GM18858 (cell line): ENCODE measurements around the gene FBF1.
"Not testable (repeated sequence)": the region's sequence is repeated elsewhere in the genome, so short reads cannot be mapped to it uniquely, and the experiment has no call there.

Experiments used
- ATAC-seq: cut with Tn5 transposase; IDR thresholded peaks from one replicate; pipeline ENCODE4 v1.9.1; 2021; ENCODE audit not compliant: unreplicated experiment

Gene FBF1

DNA sequence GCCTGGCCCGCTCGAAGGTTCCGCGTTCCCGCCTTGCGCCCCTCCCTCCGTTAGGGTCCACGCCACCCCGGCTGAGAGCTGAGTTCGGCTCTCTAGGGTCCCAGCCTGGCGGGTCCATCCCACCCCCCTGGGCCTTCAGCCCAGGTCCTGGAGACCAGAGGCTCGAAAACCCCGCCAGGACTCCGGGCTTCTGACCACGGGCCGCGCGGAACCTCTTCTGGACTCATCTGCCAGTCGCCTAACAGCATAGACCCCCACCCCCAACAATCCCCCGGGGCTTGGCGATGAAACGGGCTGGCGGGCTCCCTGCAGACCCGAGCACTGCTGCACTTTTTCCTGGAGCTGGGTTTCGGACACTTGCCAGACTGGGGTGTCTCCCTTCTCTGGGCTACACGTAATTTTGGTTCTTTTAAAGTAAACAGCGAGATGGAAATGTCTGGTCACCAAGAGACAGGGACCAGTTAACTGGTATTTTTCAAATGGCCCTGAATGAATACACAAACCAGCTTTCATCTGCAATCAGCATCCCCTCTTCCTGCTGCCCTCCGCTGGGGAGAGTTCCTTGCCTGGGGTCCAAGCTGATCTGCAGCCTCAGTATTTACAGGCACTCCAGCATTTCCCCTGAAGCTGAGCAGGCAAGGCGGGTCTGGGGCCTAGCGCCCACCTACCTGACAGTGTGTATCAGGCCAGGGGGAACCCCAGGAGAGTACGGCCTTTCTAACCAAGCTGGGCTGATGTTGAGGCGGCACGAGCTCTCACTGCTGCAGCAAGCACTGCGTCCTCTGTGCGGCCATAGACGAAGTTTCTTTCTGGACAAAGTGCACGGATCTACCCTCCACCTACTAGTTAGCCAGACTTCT, 43.5 kb downstream of the FBF1 start:
- ATAC-seq = no peak

DNA sequence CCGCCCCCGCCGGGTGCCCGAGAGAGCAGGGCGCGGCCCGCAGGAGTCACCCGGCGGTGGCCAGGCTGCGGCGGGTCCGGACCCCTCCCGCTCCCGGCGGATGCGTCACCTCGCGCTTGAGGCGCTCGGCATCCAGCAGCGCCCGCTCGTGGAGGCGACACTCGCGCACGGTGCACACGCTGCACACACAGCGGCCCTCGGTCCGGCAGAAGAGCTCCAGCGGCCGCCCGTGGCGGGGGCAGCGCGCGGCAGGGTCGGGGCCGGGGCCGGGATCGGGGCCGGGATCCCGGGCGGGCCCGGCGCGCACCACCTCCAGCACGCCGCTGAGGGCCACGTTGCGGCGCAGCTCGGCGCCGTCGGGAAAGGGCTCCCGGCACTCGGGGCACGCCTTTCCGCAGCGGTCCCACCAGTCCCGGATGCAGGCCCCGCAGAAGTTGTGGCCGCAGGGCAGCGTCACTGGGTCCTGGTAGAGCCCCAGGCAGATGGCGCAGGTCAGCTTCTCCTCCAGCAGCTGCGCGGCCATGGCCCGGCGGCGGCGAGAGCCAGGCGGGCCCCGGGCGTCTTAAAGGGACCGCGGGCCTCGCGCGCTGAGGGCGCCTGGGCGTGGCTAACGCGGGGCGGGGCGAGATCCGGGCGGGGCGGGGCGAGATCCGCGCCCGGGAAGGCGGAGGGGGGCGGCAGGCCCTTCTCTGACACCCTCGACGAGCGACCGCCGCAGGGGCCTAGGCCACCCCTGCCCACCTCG, 44.3 kb downstream of the FBF1 start, which contains the start of gene TRIM65:
Gene TRIM65, minus strand, starts transcription at position 537 of the 745 bp plus-strand sequence. Its CDS starts 14 bp downstream, at position 523.
- ATAC-seq = peak; percentile 49

- no peak for ATAC-seq
Measured at GRCh38 chr17:75895370-75896155, 45.3 kb downstream of the FBF1 start.

- no peak for ATAC-seq
Measured at GRCh38 chr17:75894049-75894733, 46.7 kb downstream of the FBF1 start.

DNA sequence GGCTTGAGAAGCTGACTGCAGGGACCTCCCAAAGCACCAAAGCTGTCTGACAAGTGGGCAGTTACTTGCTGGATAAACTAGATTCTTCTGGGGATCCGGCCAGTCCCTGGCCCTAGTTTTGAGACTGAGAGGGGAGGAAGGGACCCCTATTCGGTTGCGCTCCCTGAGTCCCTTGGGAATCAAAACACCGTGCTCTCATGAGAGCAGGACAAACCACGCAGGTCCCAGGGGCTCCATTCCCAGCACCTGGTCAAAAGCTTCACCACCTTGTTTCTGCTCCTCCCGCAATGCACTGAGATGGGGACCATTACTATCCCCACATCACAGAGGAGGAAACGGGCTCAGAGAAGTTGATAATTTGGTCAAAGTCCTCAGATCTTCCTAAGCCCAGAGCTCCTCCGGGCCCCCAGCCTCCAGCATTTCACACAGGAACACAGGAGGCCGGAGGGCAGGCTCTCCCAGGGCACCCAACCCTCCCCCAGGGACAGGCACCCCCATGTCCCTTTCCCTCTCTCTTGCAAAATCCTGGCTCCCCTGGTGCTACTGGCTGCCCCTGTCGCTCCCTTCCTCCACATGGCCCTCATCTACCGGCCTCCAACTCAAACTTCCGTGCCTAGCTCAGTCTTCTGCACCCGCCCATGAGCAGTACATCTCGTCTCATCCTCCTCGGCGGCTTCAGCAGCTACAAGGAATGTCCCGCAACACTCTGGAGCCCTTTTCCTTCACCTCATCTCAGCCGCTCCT, 47.4 kb downstream of the FBF1 start:
- ATAC-seq = no peak

GRCh38 chr17:75892556-75893224, 48.2 kb downstream of the FBF1 start:
- no peak for ATAC-seq

GRCh38 chr17:75891605-75892555, 49.0 kb downstream of the FBF1 start:
- no peak for ATAC-seq

- ATAC-seq = no peak
Measured at GRCh38 chr17:75891022-75891604, 49.7 kb downstream of the FBF1 start.

- no peak for ATAC-seq
Measured at GRCh38 chr17:75889454-75889853, 51.4 kb downstream of the FBF1 start.

- ATAC-seq = no peak
Measured at GRCh38 chr17:75888484-75888883, 52.4 kb downstream of the FBF1 start.

DNA sequence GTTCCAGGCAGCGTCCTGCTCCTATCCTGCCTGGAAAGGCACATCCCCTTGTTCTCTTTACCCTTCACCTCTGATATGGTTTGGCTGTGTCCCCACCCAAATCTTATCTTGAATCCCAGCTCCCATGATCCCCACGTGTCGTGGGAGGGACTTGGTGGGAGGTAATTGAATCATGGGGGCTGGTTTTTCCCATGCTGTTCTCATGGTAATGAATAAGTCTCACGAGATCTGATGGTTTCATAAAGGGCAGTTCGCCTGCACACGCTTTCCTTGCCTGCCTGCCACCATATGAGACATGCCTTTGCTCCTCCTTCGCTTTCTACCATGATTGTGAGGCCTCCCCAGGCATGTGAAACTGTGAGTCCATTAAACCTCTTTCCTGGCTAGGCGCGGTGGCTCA, 55.0 kb downstream of the FBF1 start:
- ATAC-seq = not testable (repeated sequence)

DNA sequence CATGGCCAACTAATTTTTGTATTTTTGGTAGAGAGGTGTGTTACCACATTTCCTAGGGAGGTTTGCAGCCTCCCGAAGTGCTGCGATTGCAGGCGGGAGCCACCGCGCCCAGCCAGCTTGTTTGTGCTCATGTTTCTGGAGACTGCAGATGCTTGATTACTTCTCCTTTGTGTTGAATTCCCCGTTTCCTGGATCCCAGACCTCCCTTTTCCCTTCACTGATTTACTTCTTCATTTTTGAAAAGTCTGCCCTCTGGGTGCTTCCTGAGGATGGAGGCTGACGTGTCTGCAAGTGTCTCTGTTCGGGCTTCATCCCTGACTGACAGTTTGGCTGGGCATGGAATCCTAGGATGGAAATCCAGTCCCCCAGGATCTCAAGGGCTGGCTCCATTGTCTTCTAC, 55.4 kb downstream of the FBF1 start:
- ATAC-seq = no peak

GRCh38 chr17:75881678-75882454, 59.0 kb downstream of the FBF1 start:
- no peak for ATAC-seq

- no peak for ATAC-seq
Measured at GRCh38 chr17:75880266-75880665, 60.6 kb downstream of the FBF1 start.

- no peak for ATAC-seq
Measured at GRCh38 chr17:75878174-75878998, 62.5 kb downstream of the FBF1 start, which contains the start of gene TRIM47. TRIM47 (minus strand) TSS chr17:75878581; CDS start chr17:75878548, 33 bp downstream.

DNA sequence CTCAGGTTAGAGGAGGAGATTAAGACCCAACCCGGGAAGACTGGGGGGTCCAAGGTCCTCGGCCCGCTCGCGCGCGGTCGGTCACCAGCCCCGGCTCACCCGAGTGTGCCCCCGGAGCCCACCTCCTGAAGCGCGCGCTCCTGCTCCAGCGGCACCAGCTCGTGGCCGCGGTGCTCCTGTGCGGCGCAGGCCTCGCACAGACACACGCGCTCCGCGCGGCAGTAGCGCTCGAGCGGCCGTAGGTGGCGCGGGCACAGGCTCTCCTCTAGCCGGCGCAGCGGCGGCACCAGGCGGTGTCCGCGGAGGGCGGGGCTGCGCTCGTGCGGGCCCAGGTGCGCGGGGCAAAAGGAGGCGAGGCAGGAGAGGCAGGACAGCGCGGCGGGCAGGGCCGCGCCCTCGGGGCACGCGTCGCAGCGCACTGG, 63.1 kb downstream of the FBF1 start:
- ATAC-seq = no peak
